Stimulated activated CD8-positive, alpha-beta memory T cell treated with anti-CD3 and anti-CD28 coated beads, Interleukin-4, amount 100 ng/mL, for 1 hour (primary cell): ENCODE data around the gene ZBTB43.

ENCODE experiments used
- DNase-seq, 2 donors: peaks; one replicate each; pipeline ENCODE4 v3.0.0-alpha.2; 2020; ENCODE audit warnings: low read depth in 2 of 2, low spot score in 1 of 2

The ZBTB43 gene

DNA sequence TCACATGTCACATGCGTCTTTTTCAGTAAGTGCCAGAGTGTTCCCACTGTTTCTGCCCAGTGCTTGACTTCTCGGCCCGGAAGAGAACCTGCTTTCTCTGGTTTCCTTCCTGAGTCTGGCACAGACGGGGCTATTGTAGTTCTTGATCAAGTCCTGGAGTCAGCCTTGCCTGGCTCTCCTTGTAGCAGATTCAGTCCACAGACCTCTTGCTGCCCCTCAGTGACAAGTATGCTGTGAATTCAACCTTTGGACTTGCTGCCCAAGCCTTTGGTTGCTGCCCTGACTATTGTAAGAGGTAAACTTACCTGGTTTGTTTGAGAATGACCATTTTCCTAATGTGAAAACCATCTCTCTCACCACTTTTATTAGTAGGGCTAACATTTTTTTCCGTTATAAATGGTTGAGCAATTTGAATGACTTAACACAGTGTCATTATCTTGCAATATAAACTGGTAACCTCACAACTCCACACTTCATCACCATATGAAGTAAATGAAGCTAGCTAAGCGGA, 80.3 kb downstream of the ZBTB43 start:
- no peak for DNase-seq

- no peak for DNase-seq
Observed at GRCh38 chr9:126886034-126886822, 81.4 kb downstream of the ZBTB43 start.

DNA sequence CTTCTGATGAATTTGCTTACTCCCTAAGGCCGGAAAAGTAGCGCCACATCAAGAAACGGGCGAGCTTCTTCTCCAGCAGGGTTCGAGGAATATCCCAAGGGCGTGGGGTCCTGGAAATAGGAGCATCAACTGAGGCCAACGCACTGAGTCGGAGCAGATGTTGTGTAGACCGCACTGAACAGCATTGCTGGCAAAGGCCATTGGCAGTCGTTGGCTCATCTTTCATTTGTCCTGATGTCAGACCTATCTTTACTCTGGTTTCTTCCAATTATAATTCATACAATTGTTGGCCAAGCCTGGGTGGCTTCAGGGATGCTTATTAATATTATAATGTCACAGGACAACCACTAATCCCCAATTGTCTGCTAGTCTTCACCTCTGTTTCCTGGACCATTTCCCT, 82.1 kb downstream of the ZBTB43 start:
- no peak for DNase-seq
